B cell (primary cell): Measurements from ENCODE around the gene ENO2.
A peak's percentile ranks its signal among the peaks of the same experiment; 100 is the strongest.

ENCODE experiments used
- CTCF ChIP-seq: fragments of 200-600 bp; IDR thresholded peaks from one replicate; pipeline ENCODE4 v1.8.0; 2022; ENCODE audit warnings: antibody characterized with exemption, mild to moderate bottlenecking
- EZH2 ChIP-seq: IDR thresholded peaks from 2 replicates; pipeline ENCODE4 v1.6.1; 2012; ENCODE audit warnings: borderline replicate concordance, low read depth, mild to moderate bottlenecking, moderate library complexity, low read length; ENCODE audit not compliant: insufficient read depth, poor library complexity, severe bottlenecking

- TF ChIP-seq CTCF, result peak; percentile 31
- no peak for TF ChIP-seq EZH2
Measured at GRCh38 chr12:6950401-6950801, 36.0 kb downstream of the ENO2 start.
